HepG2 (cell line): ENCODE results near the gene TWNK. TPM values are rescaled to one million over a fixed set of nuclear protein-coding genes. Genes with fewer than 3 reads are reported as not detected.

Source experiments
- AHR ChIP-seq: IDR thresholded peaks from 2 replicates; pipeline ENCODE4 v1.6.1; 2018; ENCODE audit warnings: missing genetic modification reagents, missing compliant biosample characterization
- DRAP1 ChIP-seq: IDR thresholded peaks from 2 replicates; pipeline ENCODE4 v1.6.1; 2016; ENCODE audit warnings: missing genetic modification reagents, missing compliant biosample characterization
- DZIP1 ChIP-seq: sonication (generic); formaldehyde crosslinking; IDR thresholded peaks from 2 replicates; pipeline ENCODE4 v1.5.0; 2020; ENCODE audit warnings: mild to moderate bottlenecking, missing genetic modification reagents
- ESRRA ChIP-seq: sonication (generic); formaldehyde crosslinking; IDR thresholded peaks from 2 replicates; pipeline ENCODE4 v1.5.1; 2020; ENCODE audit warnings: mild to moderate bottlenecking, low read depth, missing genetic modification reagents
- HNF1A ChIP-seq, 2 experiments: sonication (generic) in 1 of 2; formaldehyde crosslinking in 1 of 2; IDR thresholded peaks; 2 replicates each; pipeline versions ENCODE4 v1.4.0 to v1.6.1; 2016 to 2020; ENCODE audit warnings: borderline replicate concordance in 1 of 2, low read depth in 1 of 2, mild to moderate bottlenecking in 1 of 2, missing genetic modification reagents in 1 of 2
- HNF1B ChIP-seq: sonication (generic); formaldehyde crosslinking; IDR thresholded peaks from 2 replicates; pipeline ENCODE4 v1.5.1; 2020; ENCODE audit warnings: mild to moderate bottlenecking, moderate library complexity, missing genetic modification reagents
- KDM6A ChIP-seq: IDR thresholded peaks from 2 replicates; pipeline ENCODE4 v1.6.1; 2016; ENCODE audit warnings: low read depth
- PRPF4 ChIP-seq: fragments of 200-400 bp; formaldehyde crosslinking; IDR thresholded peaks from 2 replicates; pipeline ENCODE4 v1.6.1; 2016; ENCODE audit warnings: low read length, low read depth; ENCODE audit not compliant: poor library complexity, severe bottlenecking
- RARA ChIP-seq: IDR thresholded peaks from 2 replicates; pipeline ENCODE4 v1.6.1; 2016; ENCODE audit warnings: missing genetic modification reagents, missing compliant biosample characterization
- RBM22 ChIP-seq: fragments of 200-400 bp; formaldehyde crosslinking; optimal IDR thresholded peaks from 2 replicates; pipeline ENCODE3; 2017; ENCODE audit warnings: mild to moderate bottlenecking, low read length, moderate library complexity
- TAF15 ChIP-seq: fragments of 200-400 bp; formaldehyde crosslinking; IDR thresholded peaks from one replicate; pipeline ENCODE4 v1.6.1; 2018; ENCODE audit warnings: mild to moderate bottlenecking, low read depth, low read length; ENCODE audit not compliant: poor library complexity, severe bottlenecking
- TEAD3 ChIP-seq: optimal IDR thresholded peaks from 2 replicates; pipeline ENCODE3; 2016; ENCODE audit warnings: borderline replicate concordance
- ZFP90 ChIP-seq: sonication (generic); formaldehyde crosslinking; IDR thresholded peaks from 2 replicates; pipeline ENCODE4 v1.8.0; 2022; ENCODE audit warnings: missing genetic modification reagents, mild to moderate bottlenecking, inconsistent platforms, borderline replicate concordance
- ZNF20 ChIP-seq: sonication (generic); formaldehyde crosslinking; IDR thresholded peaks from 2 replicates; pipeline ENCODE4 v1.4.0; 2020; ENCODE audit warnings: mild to moderate bottlenecking, moderate library complexity, missing genetic modification reagents
- ZNF703 ChIP-seq: sonication (generic); formaldehyde crosslinking; IDR thresholded peaks from 2 replicates; pipeline ENCODE4 v1.5.1; 2020; ENCODE audit warnings: missing genetic modification reagents, mild to moderate bottlenecking, moderate library complexity, borderline replicate concordance
- ZNF777 ChIP-seq: sonication (generic); formaldehyde crosslinking; IDR thresholded peaks from 2 replicates; pipeline ENCODE4 v1.4.0; 2020; ENCODE audit warnings: missing genetic modification reagents
- ZNF781 ChIP-seq: sonication (generic); formaldehyde crosslinking; IDR thresholded peaks from 2 replicates; pipeline ENCODE4 v1.5.1; 2020; ENCODE audit warnings: borderline replicate concordance, mild to moderate bottlenecking, missing genetic modification reagents; ENCODE audit errors: not compliant biosample characterization
- ZNF792 ChIP-seq: IDR thresholded peaks from 2 replicates; pipeline ENCODE4 v1.6.1; 2016
- ZNF816 ChIP-seq: sonication (generic); formaldehyde crosslinking; IDR thresholded peaks from 2 replicates; pipeline ENCODE4 v1.8.0; 2022; ENCODE audit warnings: missing genetic modification reagents, mild to moderate bottlenecking, borderline replicate concordance
- ZSCAN25 ChIP-seq: sonication (generic); formaldehyde crosslinking; IDR thresholded peaks from 2 replicates; pipeline ENCODE4 v1.8.0; 2022; ENCODE audit warnings: mild to moderate bottlenecking, missing genetic modification reagents
- polyA plus RNA-seq, 8 experiments: library from polyadenylated mRNA; depleted of rRNA in 3 of 8; stranded (reverse) in 7 of 8; unstranded in 1 of 8; fragments of >200 nt; fragmentation: Illumina TruSeq in 4 of 8; extraction: Trizol in 4 of 8; gene quantifications; 2 replicates each; pipeline versions ENCODE4 v1.2.1 to v1.2.3, GENCODE V29; 2011 to 2016; ENCODE audit warnings: low read depth in 4 of 8, missing spikeins in 1 of 8, mixed read lengths in 1 of 8; ENCODE audit not compliant: insufficient read depth in 1 of 8
- total RNA-seq, 5 experiments: library from RNA; depleted of rRNA; stranded (reverse); fragments of >200 nt; fragmentation: Illumina TruSeq; extraction: Trizol; gene quantifications; 2 replicates each; pipeline ENCODE4 v1.2.3, GENCODE V29; 2016; ENCODE audit warnings: low read depth in 1 of 5

The TWNK gene
- total and polyA plus RNA-seq, 2 of the 13 experiments (the other 11 are each of a cell fraction or from before 2014, with no cell fraction given): 10.7 to 16.5 TPM

- TF ChIP-seq DZIP1 (CRISPR knock-in tag): no peak
- no peak for TF ChIP-seq TAF15
- no peak for TF ChIP-seq AHR (CRISPR knock-in tag)
- no peak for TF ChIP-seq ZSCAN25 (CRISPR knock-in tag)
- TF ChIP-seq HNF1A (IDR thresholded peaks at IDR 0.05; ENCODE audit: low read depth): 0 out of 2 replicates have a peak, but pooled peaks have one; percentile 41
- TF ChIP-seq HNF1A (CRISPR knock-in tag; IDR thresholded peaks at IDR 0.05; ENCODE audit: borderline replicate concordance): no peak
- peak; percentile 38; the same call in 1 of the 2 replicates for TF ChIP-seq RARA (CRISPR knock-in tag)
- peak; percentile 44; the same call in 1 of the 2 replicates for TF ChIP-seq ZFP90 (CRISPR knock-in tag)
- no peak for TF ChIP-seq ZNF777 (CRISPR knock-in tag)
- 0 out of 2 replicates have a peak, but pooled peaks have one; percentile 69 for TF ChIP-seq ZNF20 (CRISPR knock-in tag)
- TF ChIP-seq ZNF781 (CRISPR knock-in tag): peak; percentile 41
- no peak for TF ChIP-seq DRAP1 (CRISPR knock-in tag)
- 0 out of 2 replicates have a peak, but pooled peaks have one; percentile 9 for TF ChIP-seq KDM6A
- peak; percentile 63; the same call in 1 of the 2 replicates for TF ChIP-seq HNF1B (CRISPR knock-in tag)
- TF ChIP-seq RBM22: peak; percentile 12
- peak; percentile 27 for TF ChIP-seq TEAD3 (CRISPR knock-in tag)
- peak; percentile 55 for TF ChIP-seq PRPF4
- TF ChIP-seq ZNF816: no peak
- TF ChIP-seq ZNF792 (CRISPR knock-in tag): peak; percentile 55; the same call in 1 of the 2 replicates
- no peak for TF ChIP-seq ESRRA
- no peak for TF ChIP-seq ZNF703 (CRISPR knock-in tag)
Measured at GRCh38 chr10:100998183-100998990, 11.0 kb downstream of the TWNK start (continued).
